Skin of body (tissue), 2 donors: Measurements from ENCODE around the gene COASY. TPM values are rescaled to one million over a fixed set of nuclear protein-coding genes. Genes with fewer than 3 reads are reported as not detected.
"Not testable (repeated sequence)": the region's sequence is repeated elsewhere in the genome, so short reads cannot be mapped to it uniquely, and the experiment has no call there.

Experiments used
- DNase-seq: peaks from one replicate; lab custom pipeline; 2025; lab: John Stamatoyannopoulos, UW
- total RNA-seq: library from RNA; depleted of rRNA; stranded (reverse); fragments of >200 nt; gene quantifications from one replicate; pipeline ENCODE4 v1.2.3, GENCODE V29; 2014

The COASY gene
- total RNA-seq, 1 donor from 2014 or later, result 14.6 TPM

- DNase-seq, result not testable (repeated sequence)
These were observed 48.2 kb downstream of the COASY start for GRCh38 chr17:42609814-42610801.

- no peak for DNase-seq
These were observed 50.1 kb downstream of the COASY start for GRCh38 chr17:42612013-42612412.

- DNase-seq, result no peak
These were observed 51.8 kb downstream of the COASY start for GRCh38 chr17:42613699-42614295.

Other genes starting within 250 kb of the COASY start
- gene STAT3, start 173.7 kb upstream of the COASY start, total RNA-seq, result 107 TPM
- gene CAVIN1, start 138.9 kb upstream of the COASY start, total RNA-seq, result 178 TPM
- gene ATP6V0A1, start 103.3 kb upstream of the COASY start, total RNA-seq, result 84.6 TPM
- gene NAGLU, start 25.9 kb upstream of the COASY start, total RNA-seq, result 9.5 TPM
- 0.59 TPM for gene HSD17B1, start 9.2 kb upstream of the COASY start, total RNA-seq
- 24.5 TPM for gene MLX, start 5.0 kb downstream of the COASY start, total RNA-seq
- 3.2 TPM for gene PSMC3IP, start 15.6 kb downstream of the COASY start, total RNA-seq
- gene RETREG3, start 47.2 kb downstream of the COASY start, total RNA-seq, result 40.2 TPM
- 12.5 TPM for gene TUBG1, start 47.5 kb downstream of the COASY start, total RNA-seq
- 9.2 TPM for gene TUBG2, start 97.1 kb downstream of the COASY start, total RNA-seq
- gene PLEKHH3, start 114.8 kb downstream of the COASY start, total RNA-seq, result 19.1 TPM
- 0.79 TPM for gene CCR10, start 119.7 kb downstream of the COASY start, total RNA-seq
- gene CNTNAP1, start 120.4 kb downstream of the COASY start, total RNA-seq, result 8.3 TPM
- gene EZH1, start 182.9 kb downstream of the COASY start, total RNA-seq, result 29.8 TPM
- gene RAMP2, start 199.1 kb downstream of the COASY start, total RNA-seq, result 16.4 TPM
- gene VPS25, start 211.3 kb downstream of the COASY start, total RNA-seq, result 33.3 TPM
- 0.59 TPM for gene WNK4, start 218.5 kb downstream of the COASY start, total RNA-seq
- 41.6 TPM for gene COA3, start 236.6 kb downstream of the COASY start, total RNA-seq
- gene CNTD1, start 236.7 kb downstream of the COASY start, total RNA-seq, result 0.20 TPM